NCI-H526 treated with DMSO at 0.1 percent for 48 hours (cell line): Measurements from ENCODE around the gene GUK1.

ENCODE experiments used
- DNase-seq: peaks from one replicate; lab custom pipeline; 2025; lab: John Stamatoyannopoulos, UW

Gene GUK1

GRCh38 chr1:228150120-228150460 lies 10.0 kb downstream of the GUK1 start:
- no peak for DNase-seq

- no peak for DNase-seq
Observed at GRCh38 chr1:228150461-228151179, 10.5 kb downstream of the GUK1 start.

- no peak for DNase-seq
Observed at GRCh38 chr1:228151180-228151925, 11.3 kb downstream of the GUK1 start.

GRCh38 chr1:228152097-228152917 lies 12.2 kb downstream of the GUK1 start:
- no peak for DNase-seq

- no peak for DNase-seq
Observed at GRCh38 chr1:228152918-228153258, 12.8 kb downstream of the GUK1 start.

GRCh38 chr1:228154021-228154669 lies 14.1 kb downstream of the GUK1 start:
- DNase-seq, result no peak

- DNase-seq, result no peak
Observed at GRCh38 chr1:228154670-228155571, 14.8 kb downstream of the GUK1 start.

- no peak for DNase-seq
Observed at GRCh38 chr1:228155596-228156514, 15.8 kb downstream of the GUK1 start.

GRCh38 chr1:228156515-228156881 lies 16.4 kb downstream of the GUK1 start:
- DNase-seq, result no peak

GRCh38 chr1:228156941-228157728 lies 17.1 kb downstream of the GUK1 start:
- no peak for DNase-seq

- no peak for DNase-seq
Observed at GRCh38 chr1:228157729-228158126, 17.6 kb downstream of the GUK1 start.

- no peak for DNase-seq
Observed at GRCh38 chr1:228158151-228159007, 18.3 kb downstream of the GUK1 start.

- DNase-seq, result no peak
Observed at GRCh38 chr1:228159008-228159665, 19.1 kb downstream of the GUK1 start.

- DNase-seq, result no peak
Observed at GRCh38 chr1:228160201-228160761, 20.2 kb downstream of the GUK1 start.

GRCh38 chr1:228161362-228161761 lies 21.3 kb downstream of the GUK1 start:
- DNase-seq, result no peak

- DNase-seq, result no peak
Observed at GRCh38 chr1:228161866-228162265, 21.8 kb downstream of the GUK1 start.

- no peak for DNase-seq
Observed at GRCh38 chr1:228162286-228163006, 22.4 kb downstream of the GUK1 start.
